AG09309 (cell line): Measurements from ENCODE around the gene COPZ1.

Source experiments
- DNase-seq: peaks from one replicate; pipeline ENCODE4 v3.0.0-alpha.2; 2010; ENCODE audit warnings: low read depth
- H3K4me3 ChIP-seq: 2 replicates; pipeline ENCODE4 v1.5.1; 2011; ENCODE audit warnings: mild to moderate bottlenecking, low read depth, low read length, moderate library complexity; ENCODE audit not compliant: control insufficient read depth
- TF ChIP-seq, protein P1 (sequence below): IDR thresholded peaks from 2 replicates; pipeline ENCODE4 v1.5.1; 2011; ENCODE audit warnings: mild to moderate bottlenecking, low read depth, low read length, inconsistent platforms; ENCODE audit not compliant: insufficient read depth, control insufficient read depth; ENCODE audit errors: missing control alignments

Gene COPZ1

DNA sequence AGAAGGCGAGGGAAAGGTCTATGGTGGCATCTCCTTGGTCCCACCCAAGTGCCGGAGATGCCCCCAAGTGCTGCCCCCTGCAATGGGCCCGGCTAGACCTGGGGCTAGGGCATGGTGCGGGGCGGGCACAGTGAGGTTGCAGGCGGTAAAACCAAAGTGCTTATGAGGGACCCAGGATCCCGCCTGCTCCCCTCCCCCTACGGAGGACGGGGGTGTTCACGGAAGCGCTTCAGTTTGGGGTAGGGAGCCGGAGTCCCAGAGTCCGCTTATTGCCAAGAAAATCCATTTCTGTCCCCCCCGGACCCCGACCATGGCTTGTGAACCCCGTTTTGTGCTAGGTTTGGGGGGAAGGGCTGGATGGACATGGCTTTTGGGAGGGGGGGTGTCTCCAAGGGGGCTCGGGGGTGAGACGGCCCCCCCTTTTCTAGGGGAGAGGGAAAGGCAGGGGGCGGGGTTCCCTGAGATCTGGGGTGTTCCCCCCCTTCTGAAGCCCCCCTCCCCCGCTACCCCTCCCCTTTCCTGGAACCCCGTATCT lies 44.7 kb downstream of the COPZ1 start:
- no peak for DNase-seq

DNA sequence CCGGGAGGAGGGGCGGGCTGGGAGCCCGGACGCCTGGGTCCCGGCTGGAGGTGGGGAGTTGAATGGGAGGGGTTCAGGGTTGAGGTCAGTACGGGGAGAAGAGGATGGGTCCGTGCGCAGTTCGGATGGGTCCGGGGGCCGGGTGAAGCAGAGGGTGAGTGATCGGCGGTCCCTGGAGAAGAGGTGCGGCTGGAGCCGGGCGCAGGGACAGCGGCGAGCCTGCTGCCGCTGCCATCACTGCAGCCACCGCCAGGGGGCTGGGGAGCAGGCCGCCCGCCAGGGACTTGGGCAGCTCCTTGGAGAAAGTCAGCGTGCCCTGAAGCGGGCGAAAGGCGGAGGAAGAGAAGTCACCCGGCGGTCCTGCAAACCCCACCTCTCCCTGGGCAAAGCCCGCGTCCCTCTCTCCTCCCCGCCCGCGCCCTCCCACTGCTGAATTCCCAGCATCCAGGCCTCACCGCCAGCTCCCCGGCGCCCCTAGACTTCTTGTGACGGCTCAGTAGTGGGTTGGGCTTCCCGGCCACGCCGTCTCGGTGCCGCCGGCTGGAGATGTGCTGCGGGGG lies 45.3 kb downstream of the COPZ1 start:
- H3K4me3 ChIP-seq, result peak overlapping the region; percentile 51
- TF ChIP-seq, protein P1, sequence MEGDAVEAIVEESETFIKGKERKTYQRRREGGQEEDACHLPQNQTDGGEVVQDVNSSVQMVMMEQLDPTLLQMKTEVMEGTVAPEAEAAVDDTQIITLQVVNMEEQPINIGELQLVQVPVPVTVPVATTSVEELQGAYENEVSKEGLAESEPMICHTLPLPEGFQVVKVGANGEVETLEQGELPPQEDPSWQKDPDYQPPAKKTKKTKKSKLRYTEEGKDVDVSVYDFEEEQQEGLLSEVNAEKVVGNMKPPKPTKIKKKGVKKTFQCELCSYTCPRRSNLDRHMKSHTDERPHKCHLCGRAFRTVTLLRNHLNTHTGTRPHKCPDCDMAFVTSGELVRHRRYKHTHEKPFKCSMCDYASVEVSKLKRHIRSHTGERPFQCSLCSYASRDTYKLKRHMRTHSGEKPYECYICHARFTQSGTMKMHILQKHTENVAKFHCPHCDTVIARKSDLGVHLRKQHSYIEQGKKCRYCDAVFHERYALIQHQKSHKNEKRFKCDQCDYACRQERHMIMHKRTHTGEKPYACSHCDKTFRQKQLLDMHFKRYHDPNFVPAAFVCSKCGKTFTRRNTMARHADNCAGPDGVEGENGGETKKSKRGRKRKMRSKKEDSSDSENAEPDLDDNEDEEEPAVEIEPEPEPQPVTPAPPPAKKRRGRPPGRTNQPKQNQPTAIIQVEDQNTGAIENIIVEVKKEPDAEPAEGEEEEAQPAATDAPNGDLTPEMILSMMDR, result peak; percentile 91
- peak; percentile 48 for DNase-seq

More for the DNA sequence above, 44.7 kb downstream of the COPZ1 start:
- peak overlapping the region; percentile 51 for H3K4me3 ChIP-seq
- TF ChIP-seq, protein P1, result no peak

DNA sequence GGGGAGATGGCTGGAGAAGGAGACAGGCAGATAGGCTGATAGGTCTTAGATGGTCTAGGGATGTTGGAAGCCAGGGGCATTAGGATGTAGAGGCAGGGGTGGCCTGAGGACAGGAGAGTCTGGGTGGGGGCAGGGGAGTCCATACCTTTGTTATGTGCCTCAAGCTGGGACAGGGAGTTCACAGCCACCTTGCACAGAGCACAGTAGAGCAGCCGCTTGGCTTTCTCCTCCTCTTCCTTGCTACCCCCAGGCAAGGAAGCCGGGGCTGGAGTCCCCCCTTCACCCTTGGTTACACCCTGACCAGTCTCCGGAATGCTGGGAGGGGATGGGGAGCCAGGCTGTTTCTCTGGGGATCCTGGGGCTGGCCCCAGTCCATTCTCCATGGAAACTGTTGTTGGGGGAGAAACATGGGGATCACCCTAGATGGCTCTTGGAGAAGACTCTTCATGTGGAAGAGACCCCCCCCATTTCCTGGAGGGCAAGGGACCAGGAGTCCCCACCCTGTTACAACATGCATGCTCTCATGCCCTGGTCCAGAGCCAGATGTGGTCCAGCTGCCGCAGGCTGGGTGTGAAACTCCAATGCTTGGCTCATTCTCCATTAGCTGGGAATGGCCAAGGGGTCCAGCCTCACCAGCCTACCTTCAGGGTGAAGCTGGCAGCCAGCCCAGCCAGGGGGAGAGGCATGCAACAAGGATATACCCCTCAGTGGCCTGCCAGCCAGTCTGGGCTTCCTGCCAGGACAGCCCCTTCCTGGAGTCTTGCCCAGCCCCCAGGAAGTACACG lies 46.6 kb downstream of the COPZ1 start:
- no peak for DNase-seq
- TF ChIP-seq, protein P1, result no peak
- H3K4me3 ChIP-seq, result no peak overlapping the region

DNA sequence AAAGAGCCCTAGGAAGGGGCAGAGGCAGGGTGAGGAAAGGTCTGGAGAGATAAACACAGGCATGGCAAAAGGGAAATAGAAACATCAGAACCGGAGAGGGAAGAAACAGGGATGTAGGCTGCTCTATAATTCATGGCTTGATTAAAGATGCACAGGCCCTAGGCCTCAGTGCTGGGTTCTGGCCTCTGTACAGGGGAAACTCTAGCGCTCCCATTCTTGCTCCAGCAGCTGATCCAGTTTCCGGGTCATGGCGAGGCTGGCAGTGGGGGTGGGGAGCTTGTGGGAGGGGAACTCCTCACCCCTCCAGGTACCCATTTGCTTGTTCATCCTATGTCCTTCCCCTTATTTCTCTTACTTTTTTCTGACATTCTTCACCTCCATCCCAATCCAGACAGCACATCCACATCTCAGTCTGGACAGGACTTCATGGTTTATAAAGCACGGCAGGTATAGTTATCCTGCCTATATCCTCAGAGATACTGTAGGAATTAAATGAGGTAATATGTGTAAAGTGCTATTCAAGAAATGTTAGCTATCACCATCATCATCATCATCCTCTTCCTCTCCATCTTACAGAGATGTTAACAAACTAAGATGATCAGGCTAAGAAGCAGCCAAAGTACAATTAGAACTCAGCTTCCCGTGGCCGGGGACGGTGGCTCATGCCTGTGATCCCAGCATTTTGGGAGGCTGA lies 47.3 kb downstream of the COPZ1 start:
- no peak overlapping the region for H3K4me3 ChIP-seq
- no peak for DNase-seq

DNA sequence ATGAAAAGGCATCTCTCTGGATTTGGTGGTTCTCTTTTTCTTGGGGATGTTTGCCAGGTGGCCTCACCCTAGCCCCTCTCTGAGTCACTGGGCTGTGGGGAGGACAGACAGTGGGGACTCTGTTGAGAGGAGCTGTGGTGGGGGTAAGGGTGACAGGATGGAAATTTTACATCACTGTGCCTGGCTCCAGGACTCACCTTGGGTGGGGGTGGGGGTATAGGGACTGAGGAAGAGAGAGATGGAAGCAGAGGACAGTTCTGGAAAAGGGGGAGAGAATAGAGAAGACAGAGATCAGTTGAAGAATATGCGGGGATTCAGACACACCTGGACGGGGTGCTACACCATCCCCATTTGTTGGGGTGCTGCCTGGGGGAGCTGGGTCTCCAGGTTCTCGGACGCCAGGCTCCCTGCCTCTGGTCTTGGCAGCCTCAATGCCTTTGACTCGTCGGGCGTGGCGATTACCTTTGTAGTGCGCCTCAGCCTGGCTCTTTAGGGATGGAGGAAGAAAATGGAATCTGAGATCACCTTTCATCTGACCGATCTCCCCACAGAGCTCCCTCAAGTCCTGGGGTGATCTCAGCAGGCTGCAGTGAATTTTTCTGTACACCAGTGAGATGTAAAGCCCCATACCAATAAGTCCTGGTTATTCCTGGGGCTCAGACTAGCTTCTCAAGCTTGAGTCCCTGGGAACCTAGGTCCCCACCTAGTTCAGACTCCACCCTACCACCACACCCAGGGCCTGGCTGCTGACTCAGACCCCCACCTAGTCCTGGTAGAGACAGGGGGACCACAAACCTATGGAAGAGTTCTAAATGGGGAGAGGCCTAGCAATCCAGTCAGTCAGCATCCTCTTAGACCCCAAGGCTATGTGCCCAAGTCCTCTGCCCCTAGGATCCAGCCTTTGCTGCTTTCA lies 49.0 kb downstream of the COPZ1 start:
- TF ChIP-seq, protein P1, result no peak

More for the DNA sequence above, 47.3 kb downstream of the COPZ1 start:
- TF ChIP-seq, protein P1, result no peak

DNA sequence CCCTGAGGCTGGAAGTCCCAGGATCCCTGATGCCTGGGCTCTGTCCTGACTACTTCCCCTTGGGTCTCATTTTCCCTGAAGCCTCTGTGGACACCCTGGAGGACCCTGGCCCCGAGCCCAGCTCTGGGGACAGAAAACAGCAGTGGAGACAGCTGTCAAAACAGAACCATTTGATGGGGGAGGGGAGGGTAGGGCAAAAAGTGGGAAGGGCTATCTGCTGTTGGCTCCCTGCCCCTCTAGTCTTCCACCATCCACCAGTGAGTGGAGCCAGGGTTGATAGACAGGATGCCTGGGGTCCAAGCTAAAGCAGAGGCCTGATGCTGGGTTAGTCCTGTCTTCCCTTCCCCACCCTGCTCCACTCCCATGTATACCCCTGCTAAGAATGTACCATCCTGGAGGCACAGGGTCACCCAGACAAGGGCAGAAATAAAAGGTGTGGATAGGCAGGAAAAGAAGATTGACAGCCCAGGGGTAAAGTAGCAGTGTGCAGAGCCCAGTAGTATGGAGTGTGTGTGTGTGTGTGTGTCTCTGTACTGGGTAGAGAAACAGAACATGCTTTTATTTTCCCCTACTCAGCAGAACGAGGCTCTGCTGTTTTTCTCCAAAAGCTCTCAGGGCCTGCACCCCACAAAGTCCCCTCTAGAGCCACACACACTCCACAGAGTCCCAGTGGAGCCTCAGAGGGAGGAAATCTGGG lies 49.8 kb downstream of the COPZ1 start:
- DNase-seq, result no peak
- no peak overlapping the region for H3K4me3 ChIP-seq
- TF ChIP-seq, protein P1, result no peak

More for the DNA sequence above, 49.0 kb downstream of the COPZ1 start:
- DNase-seq, result no peak
- H3K4me3 ChIP-seq, result no peak overlapping the region
